ENCODE measurements around the gene METTL3.

GRCh38 chr14:21526672-21527317 is 15.7 kb upstream of the METTL3 start:
- TF ChIP-seq CTCF (IDR thresholded peaks at IDR 0.05; ENCODE audit: low read length) (no peak), EZH2 (optimal IDR thresholded peaks at IDR 0.05; ENCODE audit: low read depth, low read length) (no peak), EZH2phosphoT487 (IDR thresholded peaks at IDR 0.05; ENCODE audit: low read length) (no peak)
